ENCODE measurements around the gene PCDH12. TPM values are rescaled to one million over a fixed set of nuclear protein-coding genes. Genes with fewer than 3 reads are reported as not detected.

Gene PCDH12
- total RNA-seq, 1 experiment from 2014 or later = not detected

DNA sequence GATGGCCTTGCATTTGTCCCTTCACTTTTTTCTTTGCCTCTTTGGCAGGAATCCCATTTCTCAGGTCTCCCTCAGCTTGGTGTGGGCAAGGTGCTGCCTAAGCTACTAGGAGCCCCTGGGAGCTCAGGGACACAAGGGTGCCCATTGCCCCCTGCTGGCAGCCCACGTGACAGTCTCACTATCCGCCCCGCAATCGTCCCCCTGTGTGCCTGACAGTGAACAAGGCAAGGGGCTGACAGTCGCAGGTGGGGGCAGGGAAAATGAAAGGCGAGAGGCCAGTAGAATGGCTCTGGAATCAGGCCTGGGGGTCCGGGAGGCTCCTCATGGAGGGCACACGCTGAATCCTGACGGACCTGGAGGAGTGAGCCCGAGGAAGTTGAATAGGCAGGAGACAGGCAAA, 2.0 kb upstream of the PCDH12 start:
- Mint-ChIP-seq H3K4me3 (no peak overlapping the region), H3K27ac (no peak overlapping the region), H3K9me3 (no peaks in the 10 kb centered on the region), H3K36me3 (ENCODE audit: insufficient read depth in 1 of 3, low read depth in 3 of 3) (no peaks in the 10 kb centered on the region), H3K4me1 (peaks cover 16 to 25% of the 10 kb centered on the region in 2 experiments), H3K27me3 (ENCODE audit: low read depth) (no peaks in the 10 kb centered on the region)
- Histone ChIP-seq H2BK12ac (ENCODE audit: insufficient read length, low read depth, low read length) (no peak overlapping the region), H3K27ac (ENCODE audit: insufficient read length, low read depth, low read length) (no peak overlapping the region), H3K4me2 (ENCODE audit: insufficient read depth, insufficient read length, low read length) (no peak overlapping the region), H2BK20ac (ENCODE audit: low read depth, low read length, poor library complexity, severe bottlenecking) (no peak overlapping the region), H2BK15ac (ENCODE audit: low read depth, low read length) (no peak overlapping the region), H2AK5ac (ENCODE audit: insufficient read length, low read length) (no peak overlapping the region), H3K14ac (ENCODE audit: insufficient read depth, low read length) (no peak overlapping the region), H3K23me2 (ENCODE audit: insufficient read length, low read depth, low read length, poor library complexity, severe bottlenecking) (no peaks in the 10 kb centered on the region), H4K5ac (ENCODE audit: insufficient read length, low read depth, low read length) (no peak overlapping the region), H3K9ac (ENCODE audit: extremely low read depth, insufficient read length, low read length) (no peak overlapping the region), H3K18ac (ENCODE audit: insufficient read length, low read depth, low read length) (no peak overlapping the region), H3K4me1 (ENCODE audit: insufficient read depth, low read length) (no peaks in the 10 kb centered on the region; the same call in 1 of the 2 replicates), H3K4ac (ENCODE audit: low read depth, low read length) (no peak overlapping the region), H2AFZ (ENCODE audit: low read length) (no peak overlapping the region), H2BK120ac (ENCODE audit: low read depth, low read length, poor library complexity, severe bottlenecking) (no peak overlapping the region), H3K79me2 (ENCODE audit: insufficient read depth, low read length) (no peaks in the 10 kb centered on the region), H3K27me3 (ENCODE audit: insufficient read depth, low read length) (no peaks in the 10 kb centered on the region), H4K91ac (ENCODE audit: insufficient read length, low read depth, low read length) (no peak overlapping the region), H4K20me1 (ENCODE audit: control insufficient read depth, insufficient read depth, insufficient read length) (no peaks in the 10 kb centered on the region), H3K79me1 (ENCODE audit: insufficient read depth, low read depth, low read length, poor library complexity, severe bottlenecking) (no peaks in the 10 kb centered on the region), H3K9me3 (ENCODE audit: control insufficient read depth, low read depth, low read length) (no peaks in the 10 kb centered on the region), H4K8ac (replicated peaks; ENCODE audit: insufficient read length, low read depth, low read length) (no peak overlapping the region), H2BK5ac (ENCODE audit: insufficient read length, low read length) (no peak overlapping the region), H3K56ac (ENCODE audit: insufficient read length, low read depth, low read length) (no peak overlapping the region), H3K23ac (ENCODE audit: insufficient read length, low read depth, low read length) (no peak overlapping the region), H3T11ph (ENCODE audit: low read length) (no peak overlapping the region)
- no CpG with 5 or more reads among the region's 10 CpGs for WGBS (ENCODE audit: extremely low coverage, insufficient read length, low lambda C conversion rate)
- TF ChIP-seq, protein P1, sequence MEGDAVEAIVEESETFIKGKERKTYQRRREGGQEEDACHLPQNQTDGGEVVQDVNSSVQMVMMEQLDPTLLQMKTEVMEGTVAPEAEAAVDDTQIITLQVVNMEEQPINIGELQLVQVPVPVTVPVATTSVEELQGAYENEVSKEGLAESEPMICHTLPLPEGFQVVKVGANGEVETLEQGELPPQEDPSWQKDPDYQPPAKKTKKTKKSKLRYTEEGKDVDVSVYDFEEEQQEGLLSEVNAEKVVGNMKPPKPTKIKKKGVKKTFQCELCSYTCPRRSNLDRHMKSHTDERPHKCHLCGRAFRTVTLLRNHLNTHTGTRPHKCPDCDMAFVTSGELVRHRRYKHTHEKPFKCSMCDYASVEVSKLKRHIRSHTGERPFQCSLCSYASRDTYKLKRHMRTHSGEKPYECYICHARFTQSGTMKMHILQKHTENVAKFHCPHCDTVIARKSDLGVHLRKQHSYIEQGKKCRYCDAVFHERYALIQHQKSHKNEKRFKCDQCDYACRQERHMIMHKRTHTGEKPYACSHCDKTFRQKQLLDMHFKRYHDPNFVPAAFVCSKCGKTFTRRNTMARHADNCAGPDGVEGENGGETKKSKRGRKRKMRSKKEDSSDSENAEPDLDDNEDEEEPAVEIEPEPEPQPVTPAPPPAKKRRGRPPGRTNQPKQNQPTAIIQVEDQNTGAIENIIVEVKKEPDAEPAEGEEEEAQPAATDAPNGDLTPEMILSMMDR (conservative IDR thresholded peaks at IDR 0.05) = peak; percentile 30; the same call in 2 of the 3 replicates
- DNase-seq = no peak
